GM18498 (cell line): ENCODE measurements around the gene ITSN2.
"Not testable (repeated sequence)": the region's sequence is repeated elsewhere in the genome, so short reads cannot be mapped to it uniquely, and the experiment has no call there.

Experiments
- ATAC-seq: cut with Tn5 transposase; IDR thresholded peaks from one replicate; pipeline ENCODE4 v1.9.1; 2021; ENCODE audit warnings: mild to moderate bottlenecking, moderate library complexity; ENCODE audit not compliant: unreplicated experiment

The ITSN2 gene

GRCh38 chr2:24365051-24365450 is 4.7 kb upstream of the ITSN2 start:
- ATAC-seq: no peak

GRCh38 chr2:24363301-24363700 is 3.0 kb upstream of the ITSN2 start:
- no peak for ATAC-seq

- no peak for ATAC-seq
Measured at GRCh38 chr2:24362253-24362652, 1.9 kb upstream of the ITSN2 start.

GRCh38 chr2:24360963-24361330 is 611 bp upstream of the ITSN2 start:
- no peak for ATAC-seq

GRCh38 chr2:24359129-24360049 is 947 bp downstream of the ITSN2 start:
- ATAC-seq: peak; percentile 4

- ATAC-seq: not testable (repeated sequence)
Measured at GRCh38 chr2:24357767-24358166, 2.6 kb downstream of the ITSN2 start.

- not testable (repeated sequence) for ATAC-seq
Measured at GRCh38 chr2:24357115-24357514, 3.2 kb downstream of the ITSN2 start.

- ATAC-seq: no peak
Measured at GRCh38 chr2:24354957-24355356, 5.4 kb downstream of the ITSN2 start.

- ATAC-seq: no peak
Measured at GRCh38 chr2:24354395-24354794, 5.9 kb downstream of the ITSN2 start.

GRCh38 chr2:24353973-24354372 is 6.4 kb downstream of the ITSN2 start:
- no peak for ATAC-seq

GRCh38 chr2:24353364-24353763 is 7.0 kb downstream of the ITSN2 start:
- no peak for ATAC-seq

GRCh38 chr2:24352664-24353063 is 7.7 kb downstream of the ITSN2 start:
- ATAC-seq: no peak

- no peak for ATAC-seq
Measured at GRCh38 chr2:24351981-24352380, 8.4 kb downstream of the ITSN2 start.

GRCh38 chr2:24351627-24351938 is 8.8 kb downstream of the ITSN2 start:
- ATAC-seq: no peak

GRCh38 chr2:24350826-24351626 is 9.3 kb downstream of the ITSN2 start:
- ATAC-seq: no peak

GRCh38 chr2:24349097-24349496 is 11.2 kb downstream of the ITSN2 start:
- no peak for ATAC-seq

GRCh38 chr2:24345937-24346336 is 14.4 kb downstream of the ITSN2 start:
- ATAC-seq: no peak

- peak; percentile 52 for ATAC-seq
Measured at GRCh38 chr2:24343225-24343882, 17.0 kb downstream of the ITSN2 start.

- ATAC-seq: no peak
Measured at GRCh38 chr2:24342110-24342910, 18.0 kb downstream of the ITSN2 start.

GRCh38 chr2:24339856-24340262 is 20.5 kb downstream of the ITSN2 start:
- no peak for ATAC-seq

GRCh38 chr2:24339098-24339497 is 21.2 kb downstream of the ITSN2 start:
- ATAC-seq: not testable (repeated sequence)
